ENCODE measurements around the gene TTC7B.

DNA sequence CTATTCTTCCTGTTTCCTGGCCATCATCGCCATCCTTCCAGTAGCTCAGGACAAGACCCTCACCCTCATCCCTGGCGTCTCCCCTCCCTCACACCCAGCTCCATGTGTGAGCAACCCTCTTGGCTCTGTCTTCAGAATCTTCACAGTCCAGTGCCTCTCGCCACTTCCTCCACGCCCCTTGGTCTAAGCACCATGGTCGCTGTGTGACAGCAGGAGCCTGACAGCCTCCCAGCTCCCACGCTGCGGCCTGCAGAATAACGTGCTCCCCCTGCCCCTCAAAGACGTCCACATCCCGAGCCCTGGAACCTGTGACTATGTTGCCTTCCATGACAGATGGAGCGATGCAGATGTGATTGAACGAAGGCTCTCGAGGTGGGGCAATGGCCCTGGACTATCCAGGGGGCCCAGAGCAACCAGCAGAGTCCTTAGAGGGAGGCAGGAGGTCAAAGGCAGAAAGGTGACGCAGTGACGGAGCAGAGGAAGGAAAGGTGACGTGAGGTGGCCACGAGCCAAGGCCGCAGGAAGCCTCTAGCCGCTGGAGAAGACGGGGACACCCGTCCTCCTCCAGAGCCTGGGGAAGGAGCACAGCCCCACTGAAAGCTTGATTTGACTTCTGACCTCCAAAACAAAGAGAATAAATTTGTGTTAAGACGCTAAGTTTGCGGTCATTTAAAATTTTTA lies 279.6 kb downstream of the TTC7B start:
- TF ChIP-seq POLR2A (IDR thresholded peaks at IDR 0.05), result no peak
- no peak for TF ChIP-seq EP300 (IDR thresholded peaks at IDR 0.05)
- TF ChIP-seq, protein P1, sequence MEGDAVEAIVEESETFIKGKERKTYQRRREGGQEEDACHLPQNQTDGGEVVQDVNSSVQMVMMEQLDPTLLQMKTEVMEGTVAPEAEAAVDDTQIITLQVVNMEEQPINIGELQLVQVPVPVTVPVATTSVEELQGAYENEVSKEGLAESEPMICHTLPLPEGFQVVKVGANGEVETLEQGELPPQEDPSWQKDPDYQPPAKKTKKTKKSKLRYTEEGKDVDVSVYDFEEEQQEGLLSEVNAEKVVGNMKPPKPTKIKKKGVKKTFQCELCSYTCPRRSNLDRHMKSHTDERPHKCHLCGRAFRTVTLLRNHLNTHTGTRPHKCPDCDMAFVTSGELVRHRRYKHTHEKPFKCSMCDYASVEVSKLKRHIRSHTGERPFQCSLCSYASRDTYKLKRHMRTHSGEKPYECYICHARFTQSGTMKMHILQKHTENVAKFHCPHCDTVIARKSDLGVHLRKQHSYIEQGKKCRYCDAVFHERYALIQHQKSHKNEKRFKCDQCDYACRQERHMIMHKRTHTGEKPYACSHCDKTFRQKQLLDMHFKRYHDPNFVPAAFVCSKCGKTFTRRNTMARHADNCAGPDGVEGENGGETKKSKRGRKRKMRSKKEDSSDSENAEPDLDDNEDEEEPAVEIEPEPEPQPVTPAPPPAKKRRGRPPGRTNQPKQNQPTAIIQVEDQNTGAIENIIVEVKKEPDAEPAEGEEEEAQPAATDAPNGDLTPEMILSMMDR (IDR thresholded peaks at IDR 0.05), result no peak
- no peak for TF ChIP-seq POLR2AphosphoS5 (IDR thresholded peaks at IDR 0.05)
